Body of pancreas (tissue), 4 donors: ENCODE data around the gene ENAH. TPM values are rescaled to one million over a fixed set of nuclear protein-coding genes. Genes with fewer than 3 reads are reported as not detected.
"Not testable (repeated sequence)": the region's sequence is repeated elsewhere in the genome, so short reads cannot be mapped to it uniquely, and the experiment has no call there.

ENCODE experiments used
- ATAC-seq: fragments of 150-250 bp; one replicate; pipeline ENCODE4 v1.9.1; 2016
- DNase-seq, 4 donors: peaks; one replicate each; pipeline ENCODE4 v3.0.0-alpha.2; 2019
- H3K27ac ChIP-seq, 4 donors: fragments of 200-600 bp; sonication (generic); 1 replicate in 3 of 4; 2 replicates in 1 of 4; pipeline versions ENCODE4 v1.5.1 to v1.6.1; 2016 to 2019; ENCODE audit warnings: mild to moderate bottlenecking in 1 of 4, mixed read lengths in 1 of 4, moderate library complexity in 1 of 4
- H3K27me3 ChIP-seq, 2 donors: fragments of 200-600 bp; sonication (generic); one replicate each; pipeline ENCODE4 v1.6.0; 2016; ENCODE audit warnings: mild to moderate bottlenecking in 1 of 2
- H3K36me3 ChIP-seq, 2 donors: fragments of 200-600 bp; sonication (generic); replicated peaks in 1 of 2; 2 replicates each; pipeline ENCODE4 v1.5.1; 2016; ENCODE audit warnings: low read depth in 2 of 2; ENCODE audit not compliant: insufficient read depth in 1 of 2
- H3K4me1 ChIP-seq: fragments of 200-600 bp; sonication (generic); one replicate; pipeline ENCODE4 v1.6.0; 2016
- H3K4me3 ChIP-seq, 2 donors: fragments of 200-600 bp; sonication (generic); 1 replicate in 1 of 2; 2 replicates in 1 of 2; pipeline ENCODE4 v1.5.1; 2016 to 2019
- H3K9me3 ChIP-seq, 3 donors: fragments of 200-600 bp; sonication (generic); 1 replicate in 2 of 3; 2 replicates in 1 of 3; pipeline ENCODE4 v1.5.1; 2016
- CTCF ChIP-seq, 7 experiments: fragments of 450-650 bp in 4 of 7; fragments of 200-600 bp in 3 of 7; sonication (generic) in 3 of 7; IDR thresholded peaks; one replicate each; pipeline ENCODE4 v1.5.1; 2016 to 2019; ENCODE audit warnings: antibody characterized with exemption in 7 of 7
- POLR2A ChIP-seq, 3 donors: fragments of 450-650 bp; IDR thresholded peaks; one replicate each; pipeline ENCODE4 v1.6.1; 2016; ENCODE audit warnings: antibody characterized with exemption in 3 of 3, mild to moderate bottlenecking in 2 of 3
- WGBS, 2 donors: methylation state at CpG; one replicate each; pipeline ENCODE4 v1.1.5; 2017; 5-methylcytosine and 5-hydroxymethylcytosine counted together
- intact Hi-C: fragments of 100-400 bp; cut with DNase I; formaldehyde crosslinking; loops from one replicate; pipeline ENCODE4 v1.15.1; 2023
- total RNA-seq, 2 donors: library from RNA; depleted of rRNA; stranded (reverse); fragments of >200 nt; gene quantifications; one replicate each; pipeline ENCODE4 v1.1.0, GENCODE V29; 2016

ENAH gene
- total RNA-seq, 2 donors from 2014 or later, result 21.1 to 28.8 TPM

- no peak for DNase-seq
- Histone ChIP-seq H3K4me1 (peaks cover 3% of the 10 kb centered on the region), H3K4me3 (no peak overlapping the region), H3K27me3 (no peaks in the 10 kb centered on the region), H3K9me3 (no peaks in the 10 kb centered on the region), H3K27ac (no peak overlapping the region), H3K36me3 (no peaks in the 10 kb centered on the region)
- no peak for ATAC-seq
- no peak for TF ChIP-seq CTCF (IDR thresholded peaks at IDR 0.05)
- TF ChIP-seq POLR2A (IDR thresholded peaks at IDR 0.05), result no peak
- intact Hi-C loops, result no loop called here
- 89% methylated on average over 1 of the region's 1 CpG for WGBS, 2 donors
Observed at GRCh38 chr1:225660544-225660946, 7.6 kb upstream of the ENAH start.

DNA sequence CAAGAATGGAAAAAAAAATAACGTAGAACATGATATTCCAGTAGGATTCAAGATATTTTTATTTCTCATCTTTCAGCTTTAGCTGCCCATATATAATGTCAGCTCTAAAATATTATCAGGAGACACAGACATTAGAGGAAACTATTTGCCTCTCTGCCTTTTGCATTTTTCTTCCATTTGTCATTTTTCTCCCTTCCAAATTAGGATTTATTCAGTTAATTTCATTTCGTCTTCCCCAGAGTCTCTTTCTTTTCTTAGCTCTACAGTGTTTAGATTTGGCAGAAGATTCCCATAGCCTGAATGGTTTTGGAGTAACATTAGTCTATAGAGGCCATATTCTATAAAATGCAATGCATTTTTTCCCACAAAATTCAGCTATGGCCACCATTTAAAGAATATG is 5.1 kb upstream of the ENAH start:
- H3K4me1 ChIP-seq, result peaks cover 14% of the 10 kb centered on the region
- no peaks in the 10 kb centered on the region for H3K36me3 ChIP-seq
- H3K27me3 ChIP-seq, result no peaks in the 10 kb centered on the region
- WGBS, 2 donors, result 77 to 80% methylated on average over 2 of the region's 2 CpGs
- no peak for DNase-seq
- intact Hi-C loops, result loop anchor here (10.0 kb wide), 1 partner anchor 107 kb away; no protein-coding TSS in a partner anchor
- ATAC-seq, result no peak
- H3K9me3 ChIP-seq, result no peaks in the 10 kb centered on the region
- TF ChIP-seq CTCF (IDR thresholded peaks at IDR 0.05) (no peak), POLR2A (IDR thresholded peaks at IDR 0.05) (no peak)
- H3K4me3 ChIP-seq, result no peak overlapping the region
- no peak overlapping the region for H3K27ac ChIP-seq

- no peaks in the 10 kb centered on the region for H3K27me3 ChIP-seq
- no peaks in the 10 kb centered on the region for H3K36me3 ChIP-seq
- H3K9me3 ChIP-seq, result no peaks in the 10 kb centered on the region
- 88 to 90% methylated on average over 7 of the region's 7 CpGs for WGBS, 2 donors
- no peak for TF ChIP-seq CTCF (IDR thresholded peaks at IDR 0.05)
- TF ChIP-seq POLR2A (IDR thresholded peaks at IDR 0.05), result no peak
- no peak for DNase-seq
- H3K4me3 ChIP-seq, result no peak overlapping the region
- intact Hi-C loops, result loop anchor here (10.0 kb wide), 1 partner anchor 107 kb away; no protein-coding TSS in a partner anchor
- no peak for ATAC-seq
- no peak overlapping the region for H3K27ac ChIP-seq
- H3K4me1 ChIP-seq, result peaks cover 14% of the 10 kb centered on the region
Observed at GRCh38 chr1:225657462-225657989, 4.6 kb upstream of the ENAH start.

DNA sequence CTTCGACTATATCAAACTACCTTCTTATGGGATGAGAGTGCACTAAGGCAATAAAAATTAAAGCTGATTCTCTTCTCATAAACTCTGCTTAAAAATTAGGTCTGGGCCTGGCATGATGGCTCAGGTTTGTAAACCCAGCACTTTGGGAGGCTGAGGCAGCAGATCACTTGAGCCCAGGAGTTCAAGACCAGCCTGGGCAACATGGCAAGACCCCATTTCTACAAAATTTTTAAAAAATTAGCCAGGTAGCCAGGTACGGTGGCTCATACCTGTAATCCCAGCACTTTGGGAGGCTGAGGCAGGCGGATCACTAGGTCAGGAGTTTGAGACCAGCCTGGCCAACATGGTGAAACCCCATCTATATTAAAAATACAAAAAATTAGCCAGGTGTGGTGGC is 3.3 kb upstream of the ENAH start:
- not testable (repeated sequence) for H3K27me3 ChIP-seq, DNase-seq, ATAC-seq, H3K36me3 ChIP-seq, H3K9me3 ChIP-seq, H3K4me3 ChIP-seq
- WGBS, 2 donors, result 85 to 90% methylated on average over 2 to 3 of the region's 3 CpGs
- intact Hi-C loops, result loop anchor here (10.0 kb wide), 1 partner anchor 109 kb away; no protein-coding TSS in a partner anchor
- peaks cover 14% of the 10 kb centered on the region for H3K4me1 ChIP-seq
- peak overlapping the region in 1 of 4 donors; percentile 93 for H3K27ac ChIP-seq

- H3K27ac ChIP-seq, result peak overlapping the region in 3 of 4 donors; percentile 39 to 93 (median 45)
- peak; percentile 59 to 73 (median 68) for DNase-seq
- no peak for TF ChIP-seq POLR2A (IDR thresholded peaks at IDR 0.05)
- TF ChIP-seq CTCF (IDR thresholded peaks at IDR 0.05), result peak in 4 of 7 experiments; percentile 22 to 34 (median 30)
- WGBS, 2 donors, result 57 to 68% methylated on average over 4 of the region's 4 CpGs
- H3K36me3 ChIP-seq, result no peaks in the 10 kb centered on the region
- H3K9me3 ChIP-seq, result no peaks in the 10 kb centered on the region
- H3K4me3 ChIP-seq, result no peak overlapping the region
- intact Hi-C loops, result loop anchor here (10.0 kb wide), 1 partner anchor 109 kb away; no protein-coding TSS in a partner anchor
- H3K4me1 ChIP-seq, result peaks cover 14% of the 10 kb centered on the region
- no peak for ATAC-seq
- no peaks in the 10 kb centered on the region for H3K27me3 ChIP-seq
Observed at GRCh38 chr1:225655509-225656258, 2.8 kb upstream of the ENAH start.
